ENCODE measurements around the gene HTR3B.

HTR3B gene, protein sequence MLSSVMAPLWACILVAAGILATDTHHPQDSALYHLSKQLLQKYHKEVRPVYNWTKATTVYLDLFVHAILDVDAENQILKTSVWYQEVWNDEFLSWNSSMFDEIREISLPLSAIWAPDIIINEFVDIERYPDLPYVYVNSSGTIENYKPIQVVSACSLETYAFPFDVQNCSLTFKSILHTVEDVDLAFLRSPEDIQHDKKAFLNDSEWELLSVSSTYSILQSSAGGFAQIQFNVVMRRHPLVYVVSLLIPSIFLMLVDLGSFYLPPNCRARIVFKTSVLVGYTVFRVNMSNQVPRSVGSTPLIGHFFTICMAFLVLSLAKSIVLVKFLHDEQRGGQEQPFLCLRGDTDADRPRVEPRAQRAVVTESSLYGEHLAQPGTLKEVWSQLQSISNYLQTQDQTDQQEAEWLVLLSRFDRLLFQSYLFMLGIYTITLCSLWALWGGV
- 0 reads per million in 9 experiments for total RNA-seq

DNA sequence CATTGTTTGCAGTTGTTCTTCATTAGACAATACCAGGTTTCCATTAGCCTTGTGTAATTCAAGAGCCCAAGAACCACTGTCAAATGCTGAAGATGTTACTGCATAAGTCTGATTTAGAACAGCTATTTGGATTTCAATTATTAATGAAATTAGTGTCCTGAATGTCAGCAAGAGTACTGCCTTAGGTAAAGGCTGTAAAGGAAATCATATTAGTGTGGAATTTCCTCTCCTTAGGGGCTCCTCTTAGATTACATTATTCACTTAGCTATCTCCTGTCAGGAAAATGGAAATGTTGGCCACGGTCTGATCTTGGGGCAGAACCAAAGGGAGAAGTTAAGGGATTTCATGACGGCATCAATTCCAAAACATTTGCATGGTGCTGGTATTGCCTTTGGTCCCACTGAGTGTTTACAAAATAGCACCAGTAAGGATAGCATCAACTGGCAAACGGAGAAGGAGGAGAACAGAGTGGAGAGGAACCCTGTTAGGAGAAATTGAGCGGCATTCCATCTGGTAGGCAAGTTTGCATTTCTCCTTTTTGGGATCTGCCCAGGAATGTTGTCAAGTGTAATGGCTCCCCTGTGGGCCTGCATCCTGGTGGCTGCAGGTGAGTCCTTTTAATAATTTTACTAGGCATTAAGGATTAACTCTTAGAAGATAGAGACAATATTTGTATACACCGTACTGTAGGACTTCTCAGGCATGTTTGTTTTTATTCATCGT lies at the start of gene HTR3B:
TSS of gene HTR3B (plus strand) at position 418 of the 723 bp plus-strand sequence. CDS start at position 556, 138 bp downstream.
- ATAC-seq (replicated peaks): no peak
- Mint-ChIP-seq H3K4me1 (ENCODE audit: low read depth in 2 of 2) (no peaks in the 10 kb centered on the region), H3K36me3 (ENCODE audit: insufficient read depth) (no peaks in the 10 kb centered on the region), H3K27me3 (peaks cover 10 to 24% of the 10 kb centered on the region in 2 donors), H3K27ac (no peak within 1 kb of the TSS), H3K4me3 (no peak within 1 kb of the TSS), H3K9me3 (no peaks in the 10 kb centered on the region)
- DNase-seq: no peak

GRCh38 chr11:113855803-113856202 lies 48.8 kb upstream of the HTR3B start:
- DNase-seq: no peak
- Mint-ChIP-seq H3K4me3 (no peak overlapping the region), H3K9me3 (no peaks in the 10 kb centered on the region), H3K27ac (no peak overlapping the region), H3K36me3 (ENCODE audit: insufficient read depth) (peaks cover 18% of the 10 kb centered on the region), H3K27me3 (no peaks in the 10 kb centered on the region), H3K4me1 (ENCODE audit: low read depth in 2 of 2) (peaks cover 15 to 35% of the 10 kb centered on the region in 2 donors)
- no peak for ATAC-seq (replicated peaks)

- H3K4me3 Mint-ChIP-seq: no peak overlapping the region
- DNase-seq: no peak
- peak overlapping the region in 1 of 2 donors; percentile 92 for H3K27ac Mint-ChIP-seq
- H3K9me3 Mint-ChIP-seq: no peaks in the 10 kb centered on the region
- H3K36me3 Mint-ChIP-seq (ENCODE audit: insufficient read depth): peaks cover 5% of the 10 kb centered on the region
- peaks cover 22 to 35% of the 10 kb centered on the region in 2 donors for H3K4me1 Mint-ChIP-seq (ENCODE audit: low read depth in 2 of 2)
- no peaks in the 10 kb centered on the region for H3K27me3 Mint-ChIP-seq
- ATAC-seq (replicated peaks): no peak
Observed at GRCh38 chr11:113856966-113857759, 47.4 kb upstream of the HTR3B start.

DNA sequence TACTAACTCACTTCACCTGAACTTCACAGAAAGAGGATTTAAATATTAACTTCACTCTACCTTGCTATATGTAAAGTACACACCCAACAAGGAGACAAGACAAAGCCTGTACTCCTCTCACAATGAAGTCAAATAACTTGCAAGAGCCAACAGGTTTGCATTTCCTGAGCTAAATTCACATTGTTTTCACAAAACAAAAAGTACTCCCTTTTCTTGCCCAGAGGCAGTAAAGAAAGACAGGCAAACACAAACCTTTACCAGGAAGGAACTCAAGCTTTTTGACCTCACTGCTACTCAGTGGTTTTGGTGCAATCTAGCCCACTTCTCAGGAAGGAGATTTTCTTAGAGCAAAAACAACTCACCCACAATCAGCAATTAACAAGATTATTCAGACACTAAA lies 44.9 kb upstream of the HTR3B start:
- DNase-seq (no peak), ATAC-seq (replicated peaks) (peak; percentile 84)
- Mint-ChIP-seq H3K4me3 (peak overlapping the region; percentile 63 to 75), H3K4me1 (ENCODE audit: low read depth in 2 of 2) (peaks cover 27 to 38% of the 10 kb centered on the region in 2 donors), H3K9me3 (no peaks in the 10 kb centered on the region), H3K27me3 (no peaks in the 10 kb centered on the region), H3K27ac (peak overlapping the region; percentile 86 to 92), H3K36me3 (ENCODE audit: insufficient read depth) (peaks cover 2% of the 10 kb centered on the region)

DNA sequence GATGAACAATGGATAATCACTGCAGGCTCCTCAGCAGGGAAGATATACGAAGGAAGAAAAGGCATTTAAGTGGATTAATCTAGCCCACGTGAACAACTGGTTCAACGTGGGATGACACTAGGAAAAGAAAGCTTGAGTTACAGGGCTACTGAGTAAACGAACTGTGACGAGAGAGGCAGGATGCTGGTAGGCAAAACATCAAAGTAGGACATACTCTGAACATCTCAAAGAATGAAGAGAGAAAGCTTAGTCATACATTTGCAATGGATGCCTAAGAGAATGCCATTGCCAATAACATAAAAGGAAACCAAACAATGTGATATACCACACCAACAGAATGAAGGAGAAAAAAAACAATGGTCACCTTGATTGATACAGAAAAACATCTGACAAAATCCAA lies 42.2 kb upstream of the HTR3B start:
- H3K36me3 Mint-ChIP-seq (ENCODE audit: insufficient read depth): peaks cover 5% of the 10 kb centered on the region
- ATAC-seq (replicated peaks): peak; percentile 75
- H3K27ac Mint-ChIP-seq: peak overlapping the region; percentile 82 to 85
- no peaks in the 10 kb centered on the region for H3K27me3 Mint-ChIP-seq
- H3K4me3 Mint-ChIP-seq: peak overlapping the region; percentile 32 to 62
- DNase-seq: no peak
- H3K4me1 Mint-ChIP-seq (ENCODE audit: low read depth in 2 of 2): peaks cover 33 to 53% of the 10 kb centered on the region in 2 donors
- no peaks in the 10 kb centered on the region for H3K9me3 Mint-ChIP-seq

DNA sequence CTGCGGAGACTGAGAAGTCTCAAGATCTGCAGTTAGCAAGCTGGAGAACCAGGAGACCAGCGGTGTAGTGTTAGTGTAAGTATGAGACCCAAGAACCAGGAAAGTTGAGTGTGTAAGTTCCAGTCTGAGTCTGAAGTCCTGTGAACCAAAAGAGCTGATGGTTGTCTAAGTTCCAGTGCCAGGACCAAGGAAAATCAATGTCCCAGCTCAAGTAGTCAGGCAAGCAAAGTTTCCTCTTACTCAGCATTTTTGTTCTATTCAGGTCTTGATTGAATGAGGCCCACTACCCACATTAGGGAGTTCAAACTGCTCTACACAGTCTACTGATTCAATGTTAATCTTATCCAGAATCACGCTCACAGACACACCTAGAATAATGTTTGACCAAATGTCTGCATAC lies 40.2 kb upstream of the HTR3B start:
- Mint-ChIP-seq H3K36me3 (ENCODE audit: insufficient read depth) (peaks cover 5% of the 10 kb centered on the region), H3K4me3 (no peak overlapping the region), H3K27me3 (no peaks in the 10 kb centered on the region), H3K4me1 (ENCODE audit: low read depth in 2 of 2) (peaks cover 43 to 66% of the 10 kb centered on the region in 2 donors), H3K27ac (peak overlapping the region; percentile 11 to 90), H3K9me3 (no peaks in the 10 kb centered on the region)
- ATAC-seq (replicated peaks) (no peak), DNase-seq (no peak)

DNA sequence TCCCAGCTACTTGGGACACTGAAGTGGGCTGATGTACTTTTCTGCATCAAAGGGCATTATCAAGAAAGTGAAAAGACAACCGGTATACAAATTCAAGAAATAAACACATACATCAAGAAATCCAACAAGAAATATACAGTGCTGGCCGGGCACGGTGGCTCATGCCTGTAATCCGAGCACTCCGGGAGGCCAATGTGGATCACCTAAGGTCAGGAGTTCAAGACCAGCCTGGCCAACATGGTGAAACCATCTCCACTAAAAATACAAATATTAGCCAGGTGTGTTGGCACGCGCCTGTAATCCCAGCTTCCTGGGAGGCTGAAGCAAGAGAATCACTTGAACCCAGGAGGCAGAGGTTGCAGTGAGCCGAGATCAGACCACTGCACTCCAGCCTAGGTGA lies 38.7 kb upstream of the HTR3B start:
- Mint-ChIP-seq H3K4me3 (peak overlapping the region; percentile 27 to 31), H3K36me3 (ENCODE audit: insufficient read depth) (peaks cover 8% of the 10 kb centered on the region)
- no peak for ATAC-seq (replicated peaks)

GRCh38 chr11:113867843-113868503 lies 36.6 kb upstream of the HTR3B start:
- Mint-ChIP-seq H3K4me3 (peak overlapping the region; percentile 60 to 72), H3K9me3 (no peaks in the 10 kb centered on the region), H3K27ac (peak overlapping the region; percentile 90 to 93), H3K36me3 (ENCODE audit: insufficient read depth) (peaks cover 8% of the 10 kb centered on the region), H3K4me1 (ENCODE audit: low read depth in 2 of 2) (peaks cover 41 to 73% of the 10 kb centered on the region in 2 donors), H3K27me3 (no peaks in the 10 kb centered on the region)
- DNase-seq (no peak), ATAC-seq (replicated peaks) (peak; percentile 93)

More for the DNA sequence above, 38.7 kb upstream of the HTR3B start:
- Mint-ChIP-seq H3K4me1 (ENCODE audit: low read depth in 2 of 2) (peaks cover 42 to 64% of the 10 kb centered on the region in 2 donors), H3K27ac (peak overlapping the region in 1 of 2 donors; percentile 90), H3K27me3 (no peaks in the 10 kb centered on the region), H3K9me3 (no peaks in the 10 kb centered on the region)
- no peak for DNase-seq

DNA sequence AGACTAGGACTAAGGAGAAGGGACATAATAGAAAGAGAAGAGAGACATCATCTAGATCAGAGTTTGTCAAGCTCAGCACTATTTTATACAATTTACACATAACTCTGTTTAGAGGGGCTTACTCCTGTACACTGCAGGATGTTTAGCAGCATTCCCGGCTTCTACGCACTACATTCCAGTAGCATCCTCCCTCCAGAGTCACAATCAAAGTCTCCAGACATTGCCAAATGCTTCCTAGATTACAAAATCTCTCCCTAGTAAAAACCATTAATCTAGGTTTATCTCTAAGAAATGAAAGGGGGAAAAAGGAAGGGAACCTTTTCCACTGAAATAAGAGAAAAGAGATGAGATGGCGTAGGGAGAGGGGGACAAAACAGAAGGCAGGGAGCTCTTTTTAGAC lies 33.3 kb upstream of the HTR3B start:
- peaks cover 53 to 79% of the 10 kb centered on the region in 2 donors for H3K4me1 Mint-ChIP-seq (ENCODE audit: low read depth in 2 of 2)
- H3K4me3 Mint-ChIP-seq: peak overlapping the region; percentile 2 to 83
- no peaks in the 10 kb centered on the region for H3K9me3 Mint-ChIP-seq
- peaks cover 17% of the 10 kb centered on the region for H3K36me3 Mint-ChIP-seq (ENCODE audit: insufficient read depth)
- no peaks in the 10 kb centered on the region for H3K27me3 Mint-ChIP-seq
- ATAC-seq (replicated peaks) (no peak), DNase-seq (no peak)
- peak overlapping the region in 1 of 2 donors; percentile 53 for H3K27ac Mint-ChIP-seq

- peak overlapping the region; percentile 83 for H3K4me3 Mint-ChIP-seq
- H3K36me3 Mint-ChIP-seq (ENCODE audit: insufficient read depth): peaks cover 18% of the 10 kb centered on the region
- ATAC-seq (replicated peaks): no peak
- H3K4me1 Mint-ChIP-seq (ENCODE audit: low read depth in 2 of 2): peaks cover 54 to 72% of the 10 kb centered on the region in 2 donors
- H3K9me3 Mint-ChIP-seq: no peaks in the 10 kb centered on the region
- no peak for DNase-seq
- H3K27me3 Mint-ChIP-seq: no peaks in the 10 kb centered on the region
- H3K27ac Mint-ChIP-seq: peak overlapping the region; percentile 41 to 67
Observed at GRCh38 chr11:113873236-113873626, 31.4 kb upstream of the HTR3B start.

- Mint-ChIP-seq H3K9me3 (no peaks in the 10 kb centered on the region), H3K27me3 (no peaks in the 10 kb centered on the region), H3K36me3 (ENCODE audit: insufficient read depth) (peaks cover 18% of the 10 kb centered on the region), H3K4me1 (ENCODE audit: low read depth in 2 of 2) (peaks cover 48 to 64% of the 10 kb centered on the region in 2 donors), H3K4me3 (peak overlapping the region; percentile 83), H3K27ac (peak overlapping the region; percentile 41 to 87)
- ATAC-seq (replicated peaks) (no peak), DNase-seq (no peak)
Observed at GRCh38 chr11:113874096-113874495, 30.5 kb upstream of the HTR3B start.

DNA sequence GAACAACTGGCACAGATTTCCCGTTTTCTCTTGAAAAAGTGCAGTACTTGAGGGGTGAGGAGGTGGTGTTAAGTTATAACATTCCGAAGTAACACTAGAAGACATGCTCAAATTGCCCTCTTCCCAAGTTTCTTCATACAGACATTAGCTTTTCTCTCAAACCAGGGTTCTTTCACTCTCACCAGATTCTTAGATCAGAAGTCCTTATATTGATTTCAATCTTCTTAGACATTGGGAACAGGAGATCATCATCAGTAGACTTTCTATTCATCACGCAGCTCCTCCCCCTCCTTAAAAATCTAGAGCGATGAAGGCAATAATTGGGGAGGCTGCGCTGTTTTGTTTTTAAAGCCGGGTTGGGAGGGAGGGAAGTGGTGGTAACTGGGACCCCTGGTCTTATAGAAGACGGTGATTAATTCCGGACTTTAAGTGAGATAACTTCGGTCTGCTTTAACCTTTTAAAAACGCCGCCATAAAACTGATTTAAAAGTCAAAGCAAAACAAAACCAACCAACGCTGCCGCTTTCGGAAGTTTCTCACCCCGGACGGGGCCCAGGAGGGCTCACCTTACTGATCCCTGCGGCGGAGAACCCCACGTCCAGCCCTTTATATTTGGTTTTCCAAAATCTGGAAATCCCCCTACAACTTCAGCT lies 29.9 kb upstream of the HTR3B start:
- peaks cover 45 to 59% of the 10 kb centered on the region in 2 donors for H3K4me1 Mint-ChIP-seq (ENCODE audit: low read depth in 2 of 2)
- peaks cover 17% of the 10 kb centered on the region for H3K36me3 Mint-ChIP-seq (ENCODE audit: insufficient read depth)
- H3K4me3 Mint-ChIP-seq: peak overlapping the region; percentile 83
- peak; percentile 57 for ATAC-seq (replicated peaks)
- H3K9me3 Mint-ChIP-seq: no peaks in the 10 kb centered on the region
- no peaks in the 10 kb centered on the region for H3K27me3 Mint-ChIP-seq
- peak overlapping the region; percentile 41 to 87 for H3K27ac Mint-ChIP-seq
- DNase-seq: no peak

Data from effector memory CD8-positive, alpha-beta T cell (primary cell).